A172 (cell line): ENCODE results near the gene FAM3B. TPM values are rescaled to one million over a fixed set of nuclear protein-coding genes. Genes with fewer than 3 reads are reported as not detected.
A peak's percentile ranks its signal among the peaks of the same experiment; 100 is the strongest.
"Not testable (repeated sequence)": the region's sequence is repeated elsewhere in the genome, so short reads cannot be mapped to it uniquely, and the experiment has no call there.

Source experiments
- DNase-seq: peaks from one replicate; pipeline ENCODE4 v3.0.0-alpha.2; 2015; ENCODE audit warnings: low spot score
- total RNA-seq: library from RNA; depleted of rRNA; stranded (reverse); fragments of >200 nt; shearing (Covaris generic); gene quantifications from 2 replicates; pipeline ENCODE4 v1.2.3, GENCODE V29; 2014

Gene FAM3B
- total RNA-seq, 1 experiment from 2014 or later, result not detected

- no peak for DNase-seq
These were observed 33.2 kb downstream of the FAM3B start for GRCh38 chr21:41349619-41350390.

- no peak for DNase-seq
These were observed 34.0 kb downstream of the FAM3B start for GRCh38 chr21:41350436-41351155.

GRCh38 chr21:41357546-41357945 lies 40.9 kb downstream of the FAM3B start:
- no peak for DNase-seq

GRCh38 chr21:41358193-41359166 lies 41.9 kb downstream of the FAM3B start:
- no peak for DNase-seq

- no peak for DNase-seq
These were observed 42.7 kb downstream of the FAM3B start for GRCh38 chr21:41359286-41359685.

GRCh38 chr21:41359754-41360071 lies 43.1 kb downstream of the FAM3B start:
- DNase-seq, result not testable (repeated sequence)

- no peak for DNase-seq
These were observed 43.6 kb downstream of the FAM3B start for GRCh38 chr21:41360072-41360821.

GRCh38 chr21:41361053-41361785 lies 44.6 kb downstream of the FAM3B start:
- no peak for DNase-seq

GRCh38 chr21:41361786-41362604 lies 45.4 kb downstream of the FAM3B start, which contains the start of gene MX2:
Gene MX2, plus strand, starts transcription at chr21:41362027. Its CDS starts 14,880 bp downstream, at chr21:41376907.
- DNase-seq, result peak; percentile 93

- DNase-seq, result no peak
These were observed 46.2 kb downstream of the FAM3B start for GRCh38 chr21:41362605-41363369.

GRCh38 chr21:41363370-41364270 lies 47.0 kb downstream of the FAM3B start:
- DNase-seq, result no peak

- DNase-seq, result no peak
These were observed 47.7 kb downstream of the FAM3B start for GRCh38 chr21:41364308-41364707.

- no peak for DNase-seq
These were observed 48.9 kb downstream of the FAM3B start for GRCh38 chr21:41365377-41366107.

GRCh38 chr21:41366522-41367151 lies 50.0 kb downstream of the FAM3B start:
- DNase-seq, result peak; percentile 92

GRCh38 chr21:41367301-41367944 lies 50.8 kb downstream of the FAM3B start:
- DNase-seq, result no peak
